ENCODE results near the gene XRCC3.
"Not testable (repeated sequence)": the region's sequence is repeated elsewhere in the genome, so short reads cannot be mapped to it uniquely, and the experiment has no call there.

Gene XRCC3

DNA sequence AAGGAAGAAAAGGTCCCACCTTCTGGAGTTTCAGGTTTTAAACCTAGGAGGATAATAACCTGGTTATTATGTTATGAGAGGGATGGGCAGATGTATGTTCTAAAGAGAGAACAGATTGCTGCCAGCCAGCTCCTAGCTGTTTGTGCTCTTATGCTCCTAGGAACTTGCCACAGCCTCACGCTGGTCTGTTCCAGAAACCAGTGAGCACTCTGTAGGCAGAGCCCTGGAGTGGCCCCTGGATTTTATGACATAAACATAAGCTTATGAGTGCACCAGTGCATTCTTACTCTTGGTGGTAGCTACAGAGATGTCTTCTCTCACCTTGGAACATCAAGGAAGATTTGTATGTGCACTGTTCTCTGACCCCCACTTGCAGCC lies 58.5 kb downstream of the XRCC3 start:
- no peak for DNase-seq

DNA sequence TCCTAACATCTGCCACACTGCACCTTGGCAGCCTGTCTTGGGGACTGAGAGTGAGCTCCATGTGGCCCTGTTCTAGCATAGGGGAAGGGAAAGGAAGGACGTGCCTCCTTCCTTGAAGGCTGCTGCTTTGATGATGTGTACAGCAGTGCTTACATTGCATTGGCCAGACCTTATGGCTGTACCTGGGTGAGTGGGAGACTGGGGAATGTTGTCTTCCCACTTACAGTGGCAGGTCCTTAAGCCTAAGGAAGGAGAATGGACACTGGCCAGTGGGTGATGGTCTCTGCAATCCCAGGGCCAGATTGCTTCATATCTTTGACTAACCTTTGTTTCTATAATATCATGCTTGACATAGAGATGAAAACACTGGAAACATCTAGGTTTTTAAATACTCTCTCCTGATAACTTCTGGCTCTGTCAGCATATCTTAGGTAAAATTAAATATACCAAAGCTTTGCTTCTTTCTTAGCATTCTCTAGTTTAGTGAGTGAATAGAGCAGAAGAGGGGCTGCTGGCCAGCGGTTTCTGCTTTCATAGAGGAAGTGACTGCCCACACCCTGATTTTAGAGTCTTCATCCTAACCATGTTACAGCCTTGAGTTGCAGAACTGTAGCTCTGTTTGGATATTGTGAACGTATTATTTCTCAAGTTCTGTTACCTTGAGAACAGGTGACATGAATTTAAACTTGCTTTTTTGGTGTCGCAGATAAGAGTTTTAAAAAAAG lies 59.1 kb downstream of the XRCC3 start:
- no peak for DNase-seq

DNA sequence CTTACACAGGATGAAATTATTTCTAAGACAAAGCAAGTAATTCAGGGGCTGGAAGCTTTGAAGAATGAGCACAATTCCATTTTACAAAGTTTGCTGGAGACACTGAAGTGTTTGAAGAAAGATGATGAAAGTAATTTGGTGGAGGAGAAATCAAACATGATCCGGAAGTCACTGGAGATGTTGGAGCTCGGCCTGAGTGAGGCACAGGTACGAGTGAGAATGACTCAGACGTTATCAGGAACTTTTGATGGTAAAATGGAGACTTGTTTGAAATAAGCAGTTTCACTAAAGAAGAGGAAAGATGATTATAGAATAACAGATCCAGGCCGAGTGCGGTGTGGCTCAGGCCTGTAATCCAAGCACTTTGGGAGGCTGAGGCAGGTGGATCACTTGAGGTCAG lies 60.6 kb downstream of the XRCC3 start:
- no peak for DNase-seq

DNA sequence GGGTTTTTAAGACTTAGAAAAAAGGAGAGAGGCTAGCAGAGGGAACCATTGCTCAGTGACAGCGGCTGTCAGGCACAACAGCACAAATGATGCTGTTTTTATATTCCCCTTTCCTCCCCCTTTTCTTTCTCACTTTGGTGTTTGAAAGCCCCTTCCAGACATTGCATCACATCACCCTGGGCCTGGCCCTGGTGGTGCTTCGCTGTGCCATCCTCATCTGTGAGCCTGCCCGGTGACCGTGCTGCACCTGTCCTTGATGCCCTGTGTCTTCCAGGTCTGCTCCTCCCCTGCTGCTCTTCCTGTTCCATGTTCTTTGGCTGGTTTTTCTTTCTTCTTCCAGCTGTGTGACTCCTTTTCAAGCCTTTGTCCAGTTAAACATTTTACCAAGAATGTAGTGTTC lies 61.4 kb downstream of the XRCC3 start:
- no peak for DNase-seq

DNA sequence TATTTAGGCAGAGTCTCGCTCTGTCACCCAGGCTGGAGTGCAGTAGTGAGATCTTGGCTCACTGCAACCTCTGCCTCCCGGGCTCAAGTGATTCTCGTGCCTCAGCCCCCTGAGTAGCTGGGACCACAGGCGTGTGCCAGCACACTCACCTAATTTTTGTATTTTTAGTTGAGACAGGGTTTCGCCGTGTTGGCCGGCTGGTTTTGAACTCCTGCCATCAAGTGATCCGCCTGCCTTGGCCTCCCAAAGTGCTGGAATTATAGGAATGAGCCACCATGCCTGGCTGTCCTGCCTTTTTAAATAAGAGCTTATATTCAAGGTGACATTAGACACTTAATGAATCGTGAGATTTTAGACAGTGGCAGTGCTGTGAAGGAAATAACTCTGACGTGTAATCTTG lies 61.9 kb downstream of the XRCC3 start:
- not testable (repeated sequence) for DNase-seq

DNA sequence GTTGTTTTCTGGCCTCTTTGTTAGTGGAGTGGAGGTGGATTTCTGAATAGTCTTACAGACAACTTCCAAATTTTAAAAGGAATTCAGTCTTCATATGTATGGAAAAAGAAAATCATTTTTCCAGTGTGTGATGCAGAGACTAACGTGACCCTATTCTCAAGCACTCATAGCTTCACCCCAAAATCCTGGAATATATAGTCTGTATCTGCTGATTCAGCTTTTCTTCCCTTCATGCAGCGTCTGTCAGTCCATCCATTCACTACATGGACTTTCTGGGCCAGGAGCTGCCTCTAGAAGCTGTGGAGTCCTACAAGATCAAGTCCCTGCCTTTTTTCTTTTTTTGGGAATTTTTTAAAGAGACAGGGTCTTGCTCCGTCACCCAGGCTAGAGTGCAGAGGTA lies 62.4 kb downstream of the XRCC3 start:
- no peak for DNase-seq

DNA sequence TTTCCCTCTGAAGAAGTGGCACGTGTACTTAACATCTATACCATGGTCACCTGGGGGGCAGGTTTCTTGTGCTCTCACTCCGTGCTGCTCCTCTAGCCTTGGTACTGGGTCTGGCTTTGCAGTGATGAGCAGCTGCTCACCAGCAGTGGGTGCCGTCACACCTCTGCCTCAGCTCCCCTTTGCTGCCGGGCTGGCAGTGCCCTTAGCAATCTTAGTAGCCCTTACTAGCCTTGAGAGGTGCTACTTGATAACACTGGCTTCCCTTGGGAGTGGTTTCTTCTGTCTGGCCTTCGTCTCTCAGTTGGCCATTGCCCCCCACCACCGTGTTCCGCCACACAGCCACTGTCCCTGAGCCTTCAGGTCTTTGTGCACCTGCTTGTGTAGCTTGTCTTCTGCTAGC lies 63.7 kb downstream of the XRCC3 start:
- DNase-seq, result no peak

DNA sequence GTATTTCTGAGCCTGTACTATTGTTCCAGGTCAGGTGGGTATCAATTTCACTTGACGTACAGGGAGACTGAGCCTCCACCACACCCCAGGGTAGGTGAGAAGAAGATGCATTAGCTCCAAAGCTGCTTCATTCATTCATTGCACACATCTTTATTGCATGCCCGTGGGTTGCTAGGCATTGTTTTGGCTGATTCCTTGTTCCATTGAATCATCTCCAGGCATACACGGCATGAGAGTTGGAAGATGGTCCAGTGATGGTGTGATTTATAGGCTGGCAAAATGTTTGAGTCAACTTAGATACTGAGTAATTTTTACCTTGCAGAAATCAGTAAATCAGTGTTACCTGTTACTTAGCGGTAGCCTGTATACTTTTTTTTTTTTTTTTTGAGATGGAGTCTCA lies 65.0 kb downstream of the XRCC3 start:
- no peak for DNase-seq

DNA sequence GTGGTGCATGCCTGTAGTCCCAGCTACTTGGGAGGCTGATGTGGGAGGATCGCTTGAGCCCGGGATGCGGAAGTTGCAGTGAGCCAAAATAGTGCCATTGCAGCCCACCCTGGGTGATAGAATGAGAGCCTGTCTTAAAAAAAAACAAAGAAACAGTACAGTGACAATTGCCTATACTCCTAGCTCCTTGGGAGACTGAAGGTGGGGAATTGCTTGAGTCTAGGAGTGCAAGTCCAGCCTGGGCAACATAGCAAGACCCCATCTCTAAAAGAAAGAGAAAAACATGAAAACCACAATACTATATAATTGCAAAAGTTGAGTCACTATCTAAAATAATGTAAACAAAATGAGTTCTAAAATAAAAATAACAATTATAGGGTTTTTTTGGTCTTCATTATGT lies 66.2 kb downstream of the XRCC3 start:
- DNase-seq, result no peak
